Panc1 (cell line): Measurements from ENCODE around the gene ANTXR2. TPM values are rescaled to one million over a fixed set of nuclear protein-coding genes. Genes with fewer than 3 reads are reported as not detected.

Experiments
- ATAC-seq: fragments of 200-7000 bp; cut with Tn5 transposase; 2 replicates; pipeline ENCODE4 v1.9.1; 2020; ENCODE audit warnings: mild to moderate bottlenecking, moderate library complexity
- BruUV-seq: library from RNA; stranded (reverse); fragments of 400-500 nt; replicated peaks from 2 replicates; lab custom pipeline; 2021; lab: Mats Ljungman, UMichigan
- CTCF ChIA-PET: fragments of 300-600 bp; sonication (Branson Sonifier 250); formaldehyde crosslinking; loops from one replicate; lab custom pipeline; 2022; ENCODE audit warnings: antibody characterized with exemption; lab: Charles Lee
- POLR2A ChIA-PET: fragments of 300-600 bp; sonication (Branson Sonifier 250); formaldehyde crosslinking; loops from one replicate; lab custom pipeline; 2022; ENCODE audit warnings: antibody characterized with exemption; lab: Charles Lee
- DNase-seq: peaks from one replicate; pipeline ENCODE4 v3.0.0-alpha.2; 2010; ENCODE audit warnings: low read depth, low spot score
- H3K27ac ChIP-seq: 2 replicates; pipeline ENCODE4 v1.5.1; 2011; ENCODE audit warnings: mild to moderate bottlenecking, low read length, inconsistent platforms
- H3K27me3 ChIP-seq: fragments of 200-500 bp; sonication (Bioruptor generic); 2 replicates; pipeline ENCODE4 v1.6.0; 2014; ENCODE audit warnings: low read length, inconsistent platforms; ENCODE audit not compliant: control insufficient read depth, insufficient read depth
- H3K36me3 ChIP-seq: fragments of 200-500 bp; sonication (Bioruptor generic); 2 replicates; pipeline ENCODE4 v1.5.1; 2014; ENCODE audit warnings: inconsistent platforms, mild to moderate bottlenecking, low read length, moderate library complexity; ENCODE audit not compliant: control insufficient read depth, insufficient read depth
- H3K4me1 ChIP-seq: 2 replicates; pipeline ENCODE4 v1.5.1; 2011; ENCODE audit warnings: inconsistent platforms, mild to moderate bottlenecking, low read length, moderate library complexity; ENCODE audit not compliant: control insufficient read depth, insufficient read depth
- H3K4me3 ChIP-seq, 2 experiments: 2 replicates each; pipeline ENCODE4 v1.5.1; 2011 to 2012; ENCODE audit warnings: low read depth in 2 of 2, low read length in 2 of 2, mild to moderate bottlenecking in 2 of 2, inconsistent platforms in 1 of 2, moderate library complexity in 1 of 2
- H3K9me3 ChIP-seq: fragments of 200-500 bp; sonication (Bioruptor generic); 2 replicates; pipeline ENCODE4 v1.5.1; 2014; ENCODE audit warnings: low read depth, mild to moderate bottlenecking, inconsistent platforms, low read length, moderate library complexity; ENCODE audit not compliant: control insufficient read depth, insufficient read depth
- POLR2AphosphoS5 ChIP-seq: IDR thresholded peaks from 2 replicates; pipeline ENCODE4 v1.6.1; 2012; ENCODE audit warnings: mild to moderate bottlenecking, low read depth, low read length, moderate library complexity
- SIN3A ChIP-seq: IDR thresholded peaks from 2 replicates; pipeline ENCODE4 v1.6.1; 2012; ENCODE audit warnings: low read depth, mild to moderate bottlenecking, low read length, moderate library complexity, borderline replicate concordance; ENCODE audit not compliant: insufficient read depth
- TCF7L2 ChIP-seq: IDR thresholded peaks from 2 replicates; pipeline ENCODE4 v1.6.1; 2011; ENCODE audit warnings: mild to moderate bottlenecking, low read depth, low read length, inconsistent platforms
- in situ Hi-C: cut with HindIII; loops from 2 replicates; pipeline ENCODE4 v1.10.0; 2016; ENCODE audit warnings: low sequenced_read_pairs, low pct_unique_long_range_greater_than_20kb
- intact Hi-C: fragments of 100-400 bp; cut with micrococcal nuclease; formaldehyde crosslinking; loops from one replicate; pipeline ENCODE4 v1.10.0; 2022; ENCODE audit not compliant: unreplicated experiment
- total RNA-seq: library from RNA; stranded (reverse); gene quantifications from one replicate; pipeline ENCODE4 v1.2.1, GENCODE V29; 2021; ENCODE audit not compliant: unreplicated experiment
- TF ChIP-seq, protein P1 (sequence below), 2 experiments: IDR thresholded peaks; 2 replicates each; pipeline ENCODE4 v1.6.1; 2011 to 2012; ENCODE audit warnings: low read depth in 2 of 2, control low read depth in 1 of 2, low read length in 1 of 2, mild to moderate bottlenecking in 1 of 2, moderate library complexity in 1 of 2; ENCODE audit not compliant: insufficient read depth in 1 of 2
- TF ChIP-seq, protein P2 (sequence below): fragments of 450-650 bp; IDR thresholded peaks from 2 replicates; pipeline ENCODE4 v1.5.1; 2017; ENCODE audit warnings: mild to moderate bottlenecking

The ANTXR2 gene
- total RNA-seq, 1 experiment from 2014 or later, result 27.8 TPM

DNA sequence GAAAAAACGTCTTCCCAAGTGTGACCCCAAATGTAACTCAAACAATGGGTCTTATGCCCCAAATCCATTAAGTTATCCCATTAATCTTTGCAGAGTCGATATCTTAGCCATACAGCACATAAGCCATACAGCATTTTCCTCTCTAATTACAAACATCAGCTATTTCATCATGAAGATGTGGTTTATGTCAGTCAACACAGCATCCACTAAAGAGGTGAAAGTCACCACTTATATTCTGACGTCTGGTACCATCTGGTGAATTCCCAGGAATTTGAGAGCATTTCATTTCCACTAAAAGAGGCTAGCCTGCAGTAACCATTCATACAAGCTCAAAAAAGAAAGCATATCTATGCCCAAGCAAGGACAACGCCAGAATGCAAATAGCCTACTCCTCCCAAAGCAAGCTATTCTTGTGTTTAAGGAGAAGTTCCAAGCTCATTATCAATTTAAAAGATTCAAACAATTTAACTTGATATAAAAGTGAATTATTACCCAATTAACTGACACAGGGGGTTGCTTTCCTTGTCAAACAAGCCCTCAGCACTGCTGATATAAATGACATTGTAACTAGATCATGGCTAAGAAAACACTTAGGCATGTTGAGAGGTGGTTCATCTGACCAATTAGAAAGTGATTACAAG is 203.3 kb downstream of the ANTXR2 start:
- ATAC-seq (no peak), DNase-seq (no peak)
- in situ Hi-C loops, result no loop called here
- Histone ChIP-seq H3K4me3 (no peak overlapping the region), H3K27me3 (no peaks in the 10 kb centered on the region), H3K4me1 (no peaks in the 10 kb centered on the region), H3K27ac (no peak overlapping the region), H3K9me3 (no peaks in the 10 kb centered on the region), H3K36me3 (no peaks in the 10 kb centered on the region)
- BruUV-seq, result no TSS peak
- CTCF ChIA-PET, result no interaction called here
- TF ChIP-seq, protein P1, sequence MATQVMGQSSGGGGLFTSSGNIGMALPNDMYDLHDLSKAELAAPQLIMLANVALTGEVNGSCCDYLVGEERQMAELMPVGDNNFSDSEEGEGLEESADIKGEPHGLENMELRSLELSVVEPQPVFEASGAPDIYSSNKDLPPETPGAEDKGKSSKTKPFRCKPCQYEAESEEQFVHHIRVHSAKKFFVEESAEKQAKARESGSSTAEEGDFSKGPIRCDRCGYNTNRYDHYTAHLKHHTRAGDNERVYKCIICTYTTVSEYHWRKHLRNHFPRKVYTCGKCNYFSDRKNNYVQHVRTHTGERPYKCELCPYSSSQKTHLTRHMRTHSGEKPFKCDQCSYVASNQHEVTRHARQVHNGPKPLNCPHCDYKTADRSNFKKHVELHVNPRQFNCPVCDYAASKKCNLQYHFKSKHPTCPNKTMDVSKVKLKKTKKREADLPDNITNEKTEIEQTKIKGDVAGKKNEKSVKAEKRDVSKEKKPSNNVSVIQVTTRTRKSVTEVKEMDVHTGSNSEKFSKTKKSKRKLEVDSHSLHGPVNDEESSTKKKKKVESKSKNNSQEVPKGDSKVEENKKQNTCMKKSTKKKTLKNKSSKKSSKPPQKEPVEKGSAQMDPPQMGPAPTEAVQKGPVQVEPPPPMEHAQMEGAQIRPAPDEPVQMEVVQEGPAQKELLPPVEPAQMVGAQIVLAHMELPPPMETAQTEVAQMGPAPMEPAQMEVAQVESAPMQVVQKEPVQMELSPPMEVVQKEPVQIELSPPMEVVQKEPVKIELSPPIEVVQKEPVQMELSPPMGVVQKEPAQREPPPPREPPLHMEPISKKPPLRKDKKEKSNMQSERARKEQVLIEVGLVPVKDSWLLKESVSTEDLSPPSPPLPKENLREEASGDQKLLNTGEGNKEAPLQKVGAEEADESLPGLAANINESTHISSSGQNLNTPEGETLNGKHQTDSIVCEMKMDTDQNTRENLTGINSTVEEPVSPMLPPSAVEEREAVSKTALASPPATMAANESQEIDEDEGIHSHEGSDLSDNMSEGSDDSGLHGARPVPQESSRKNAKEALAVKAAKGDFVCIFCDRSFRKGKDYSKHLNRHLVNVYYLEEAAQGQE (IDR thresholded peaks at IDR 0.05; ENCODE audit: insufficient read depth in 1 of 2, low read depth in 2 of 2, low read length in 1 of 2), result no peak
- TF ChIP-seq POLR2AphosphoS5 (no peak), SIN3A (no peak), TCF7L2 (no peak)
- TF ChIP-seq, protein P2, sequence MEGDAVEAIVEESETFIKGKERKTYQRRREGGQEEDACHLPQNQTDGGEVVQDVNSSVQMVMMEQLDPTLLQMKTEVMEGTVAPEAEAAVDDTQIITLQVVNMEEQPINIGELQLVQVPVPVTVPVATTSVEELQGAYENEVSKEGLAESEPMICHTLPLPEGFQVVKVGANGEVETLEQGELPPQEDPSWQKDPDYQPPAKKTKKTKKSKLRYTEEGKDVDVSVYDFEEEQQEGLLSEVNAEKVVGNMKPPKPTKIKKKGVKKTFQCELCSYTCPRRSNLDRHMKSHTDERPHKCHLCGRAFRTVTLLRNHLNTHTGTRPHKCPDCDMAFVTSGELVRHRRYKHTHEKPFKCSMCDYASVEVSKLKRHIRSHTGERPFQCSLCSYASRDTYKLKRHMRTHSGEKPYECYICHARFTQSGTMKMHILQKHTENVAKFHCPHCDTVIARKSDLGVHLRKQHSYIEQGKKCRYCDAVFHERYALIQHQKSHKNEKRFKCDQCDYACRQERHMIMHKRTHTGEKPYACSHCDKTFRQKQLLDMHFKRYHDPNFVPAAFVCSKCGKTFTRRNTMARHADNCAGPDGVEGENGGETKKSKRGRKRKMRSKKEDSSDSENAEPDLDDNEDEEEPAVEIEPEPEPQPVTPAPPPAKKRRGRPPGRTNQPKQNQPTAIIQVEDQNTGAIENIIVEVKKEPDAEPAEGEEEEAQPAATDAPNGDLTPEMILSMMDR, result no peak
- intact Hi-C loops, result no loop called here
- POLR2A ChIA-PET, result no interaction called here

DNA sequence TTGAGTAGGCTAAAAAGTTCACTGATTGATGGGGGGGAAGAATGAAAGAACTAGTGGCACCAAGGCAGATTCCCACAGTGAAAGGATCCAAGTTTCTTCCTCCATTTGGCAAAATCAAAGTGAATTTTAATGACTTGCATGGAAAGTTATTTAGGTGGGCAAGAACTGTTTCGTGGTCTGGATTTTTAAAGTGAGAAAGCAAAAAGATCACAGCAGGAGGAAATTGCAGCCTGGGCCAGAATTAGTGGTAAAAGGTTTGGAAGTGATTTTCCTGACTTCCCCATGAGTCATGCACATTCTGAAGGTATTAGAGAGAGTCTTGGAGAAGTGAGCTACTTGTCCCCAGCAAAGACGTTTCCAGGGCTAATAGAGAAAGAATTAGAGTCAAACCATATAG is 207.8 kb downstream of the ANTXR2 start:
- CTCF ChIA-PET, result no interaction called here
- intact Hi-C loops (no loop called here), in situ Hi-C loops (no loop called here)
- no peak overlapping the region for H3K27ac ChIP-seq
- no peaks in the 10 kb centered on the region for H3K9me3 ChIP-seq
- DNase-seq (no peak), ATAC-seq (no peak)
- BruUV-seq, result no TSS peak
- H3K4me3 ChIP-seq, result no peak overlapping the region
- POLR2A ChIA-PET, result no interaction called here
- TF ChIP-seq TCF7L2, result no peak
- TF ChIP-seq, protein P1 (IDR thresholded peaks at IDR 0.05; ENCODE audit: insufficient read depth in 1 of 2, low read depth in 2 of 2, low read length in 1 of 2), result no peak
- TF ChIP-seq SIN3A, result no peak
- TF ChIP-seq, protein P2, result no peak
- no peak for TF ChIP-seq POLR2AphosphoS5
- H3K4me1 ChIP-seq, result no peaks in the 10 kb centered on the region
- H3K36me3 ChIP-seq, result no peaks in the 10 kb centered on the region
- H3K27me3 ChIP-seq, result no peaks in the 10 kb centered on the region
